ENCODE results near the gene ABCA13. TPM values are rescaled to one million over a fixed set of nuclear protein-coding genes. Genes with fewer than 3 reads are reported as not detected.

The ABCA13 gene
- total RNA-seq, 1 donor from 2014 or later, result not detected

GRCh38 chr7:48594349-48594748 lies 423.1 kb downstream of the ABCA13 start:
- Histone ChIP-seq H3K79me2 (ENCODE audit: low read depth) (no peaks in the 10 kb centered on the region), H3K9me3 (ENCODE audit: low read depth) (no peaks in the 10 kb centered on the region), H3K27me3 (no peaks in the 10 kb centered on the region), H3K27ac (no peak overlapping the region), H4K20me1 (ENCODE audit: low read depth) (no peaks in the 10 kb centered on the region), H3K36me3 (no peaks in the 10 kb centered on the region), H3F3A (ENCODE audit: low read depth) (no peaks in the 10 kb centered on the region), H3K4me2 (no peak overlapping the region), H2AFZ (replicated peaks) (no peak overlapping the region), H3K9ac (no peak overlapping the region), H3K4me3 (no peak overlapping the region), H3K4me1 (no peaks in the 10 kb centered on the region)
- Mint-ChIP-seq H3K9me3 (no peaks in the 10 kb centered on the region), H3K27me3 (ENCODE audit: insufficient read depth, low read depth) (no peaks in the 10 kb centered on the region), H3K4me1 (peaks cover 4% of the 10 kb centered on the region), H3K4me3 (no peak overlapping the region), H3K36me3 (no peaks in the 10 kb centered on the region), H3K27ac (no peak overlapping the region)
- DNase-seq (ENCODE audit: low spot score), result no peak
- TF ChIP-seq EZH2phosphoT487 (IDR thresholded peaks at IDR 0.05) (no peak), EZH2 (IDR thresholded peaks at IDR 0.05) (no peak)
- TF ChIP-seq, protein P1, sequence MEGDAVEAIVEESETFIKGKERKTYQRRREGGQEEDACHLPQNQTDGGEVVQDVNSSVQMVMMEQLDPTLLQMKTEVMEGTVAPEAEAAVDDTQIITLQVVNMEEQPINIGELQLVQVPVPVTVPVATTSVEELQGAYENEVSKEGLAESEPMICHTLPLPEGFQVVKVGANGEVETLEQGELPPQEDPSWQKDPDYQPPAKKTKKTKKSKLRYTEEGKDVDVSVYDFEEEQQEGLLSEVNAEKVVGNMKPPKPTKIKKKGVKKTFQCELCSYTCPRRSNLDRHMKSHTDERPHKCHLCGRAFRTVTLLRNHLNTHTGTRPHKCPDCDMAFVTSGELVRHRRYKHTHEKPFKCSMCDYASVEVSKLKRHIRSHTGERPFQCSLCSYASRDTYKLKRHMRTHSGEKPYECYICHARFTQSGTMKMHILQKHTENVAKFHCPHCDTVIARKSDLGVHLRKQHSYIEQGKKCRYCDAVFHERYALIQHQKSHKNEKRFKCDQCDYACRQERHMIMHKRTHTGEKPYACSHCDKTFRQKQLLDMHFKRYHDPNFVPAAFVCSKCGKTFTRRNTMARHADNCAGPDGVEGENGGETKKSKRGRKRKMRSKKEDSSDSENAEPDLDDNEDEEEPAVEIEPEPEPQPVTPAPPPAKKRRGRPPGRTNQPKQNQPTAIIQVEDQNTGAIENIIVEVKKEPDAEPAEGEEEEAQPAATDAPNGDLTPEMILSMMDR (IDR thresholded peaks at IDR 0.05), result no peak

GRCh38 chr7:48595756-48596155 lies 424.5 kb downstream of the ABCA13 start:
- no peak overlapping the region for H3K4me3 ChIP-seq
- H3K4me3 Mint-ChIP-seq, result no peak overlapping the region
- H3K36me3 Mint-ChIP-seq, result no peaks in the 10 kb centered on the region

GRCh38 chr7:48610705-48611104 lies 439.4 kb downstream of the ABCA13 start:
- Histone ChIP-seq H3K4me2 (no peak overlapping the region), H3K79me2 (ENCODE audit: low read depth) (no peaks in the 10 kb centered on the region), H3K9me3 (ENCODE audit: low read depth) (no peaks in the 10 kb centered on the region), H2AFZ (replicated peaks) (no peak overlapping the region), H4K20me1 (ENCODE audit: low read depth) (no peaks in the 10 kb centered on the region), H3F3A (ENCODE audit: low read depth) (no peaks in the 10 kb centered on the region), H3K9ac (no peak overlapping the region), H3K4me3 (no peak overlapping the region), H3K36me3 (no peaks in the 10 kb centered on the region), H3K27ac (no peak overlapping the region), H3K27me3 (no peaks in the 10 kb centered on the region), H3K4me1 (no peaks in the 10 kb centered on the region)
- no peak overlapping the region for H3K4me3 Mint-ChIP-seq
- no peaks in the 10 kb centered on the region for H3K36me3 Mint-ChIP-seq
- H3K27ac Mint-ChIP-seq, result no peak overlapping the region
- no peak for DNase-seq (ENCODE audit: low spot score)
- peaks cover 3% of the 10 kb centered on the region for H3K4me1 Mint-ChIP-seq
- peaks cover 2% of the 10 kb centered on the region for H3K27me3 Mint-ChIP-seq (ENCODE audit: insufficient read depth, low read depth)
- TF ChIP-seq, protein P1 (IDR thresholded peaks at IDR 0.05), result no peak
- TF ChIP-seq EZH2 (IDR thresholded peaks at IDR 0.05), result no peak
- no peaks in the 10 kb centered on the region for H3K9me3 Mint-ChIP-seq

More at GRCh38 chr7:48595756-48596155, 424.5 kb downstream of the ABCA13 start:
- Histone ChIP-seq H3K4me2 (no peak overlapping the region), H4K20me1 (ENCODE audit: low read depth) (no peaks in the 10 kb centered on the region), H3K36me3 (no peaks in the 10 kb centered on the region), H2AFZ (replicated peaks) (no peak overlapping the region), H3K27ac (no peak overlapping the region), H3F3A (ENCODE audit: low read depth) (no peaks in the 10 kb centered on the region), H3K9ac (no peak overlapping the region), H3K9me3 (ENCODE audit: low read depth) (no peaks in the 10 kb centered on the region), H3K4me1 (no peaks in the 10 kb centered on the region), H3K27me3 (no peaks in the 10 kb centered on the region), H3K79me2 (ENCODE audit: low read depth) (no peaks in the 10 kb centered on the region)
- TF ChIP-seq, protein P1 (IDR thresholded peaks at IDR 0.05), result no peak
- TF ChIP-seq EZH2 (IDR thresholded peaks at IDR 0.05) (no peak), EZH2phosphoT487 (IDR thresholded peaks at IDR 0.05) (no peak)
- no peak for DNase-seq (ENCODE audit: low spot score)
- Mint-ChIP-seq H3K4me1 (peaks cover 4% of the 10 kb centered on the region), H3K27ac (no peak overlapping the region), H3K27me3 (ENCODE audit: insufficient read depth, low read depth) (no peaks in the 10 kb centered on the region), H3K9me3 (no peaks in the 10 kb centered on the region)

Data from neural progenitor cell (in vitro differentiated cells).